GM20000 (cell line): ENCODE measurements around the gene REC114.
"Not testable (repeated sequence)": the region's sequence is repeated elsewhere in the genome, so short reads cannot be mapped to it uniquely, and the experiment has no call there.

Experiments used
- DNase-seq: peaks from one replicate; pipeline ENCODE4 v3.0.0; 2012; ENCODE audit warnings: low spot score
- CTCF ChIP-seq: IDR thresholded peaks from 2 replicates; pipeline ENCODE4 v1.5.1; 2012; ENCODE audit warnings: mild to moderate bottlenecking, control low read depth; ENCODE audit errors: extremely low read depth, missing control alignments

REC114 gene

GRCh38 chr15:73442968-73443367, at the start of gene REC114:
Gene REC114 (plus strand): TSS chr15:73443164. CDS start chr15:73443186, 22 bp downstream.
- DNase-seq, result no peak
- no peak for TF ChIP-seq CTCF

- no peak for TF ChIP-seq CTCF
- DNase-seq, result no peak
Measured at GRCh38 chr15:73393336-73393735, 49.6 kb upstream of the REC114 start.

GRCh38 chr15:73394782-73395181, 48.2 kb upstream of the REC114 start:
- no peak for TF ChIP-seq CTCF
- DNase-seq, result no peak

- DNase-seq, result no peak
- TF ChIP-seq CTCF, result no peak
Measured at GRCh38 chr15:73395671-73396070, 47.3 kb upstream of the REC114 start.

GRCh38 chr15:73397461-73397860, 45.5 kb upstream of the REC114 start:
- TF ChIP-seq CTCF, result no peak
- DNase-seq, result no peak

- no peak for DNase-seq
- TF ChIP-seq CTCF, result no peak
Measured at GRCh38 chr15:73398861-73399260, 44.1 kb upstream of the REC114 start.

- not testable (repeated sequence) for DNase-seq
Measured at GRCh38 chr15:73400222-73400621, 42.7 kb upstream of the REC114 start.

- TF ChIP-seq CTCF, result no peak
- DNase-seq, result no peak
Measured at GRCh38 chr15:73403171-73403570, 39.8 kb upstream of the REC114 start.
